Measurements from ENCODE around the gene APOC1. TPM values are rescaled to one million over a fixed set of nuclear protein-coding genes. Genes with fewer than 3 reads are reported as not detected.

The APOC1 gene
- total RNA-seq, 2 donors from 2014 or later = 5.4 to 24.1 TPM

- no peaks in the 10 kb centered on the region for H3K27me3 ChIP-seq
- peaks cover 13% of the 10 kb centered on the region for H3K4me1 ChIP-seq
- H3K36me3 ChIP-seq (replicated peaks in 1 of 2; ENCODE audit: insufficient read depth in 1 of 2, low read depth in 2 of 2) = no peaks in the 10 kb centered on the region
- no peaks in the 10 kb centered on the region for H3K9me3 ChIP-seq
- no peak overlapping the region for H3K27ac ChIP-seq
- TF ChIP-seq CTCF (IDR thresholded peaks at IDR 0.05) (no peak), POLR2A (IDR thresholded peaks at IDR 0.05) (no peak)
- DNase-seq = no peak
- no peak overlapping the region for H3K4me3 ChIP-seq
- intact Hi-C loops (cut with DNase I) = no loop called here
- ATAC-seq = no peak
- WGBS, 2 donors = 36 to 48% methylated on average over 5 of the region's 5 CpGs
Observed at GRCh38 chr19:44927746-44928145, 13.3 kb downstream of the APOC1 start.

- WGBS, 2 donors = 36 to 44% methylated on average over 7 of the region's 7 CpGs
- no peak for DNase-seq
- ATAC-seq = no peak
- H3K4me1 ChIP-seq = peaks cover 15% of the 10 kb centered on the region
- H3K36me3 ChIP-seq (replicated peaks in 1 of 2; ENCODE audit: insufficient read depth in 1 of 2, low read depth in 2 of 2) = no peaks in the 10 kb centered on the region
- no peak overlapping the region for H3K4me3 ChIP-seq
- TF ChIP-seq CTCF (IDR thresholded peaks at IDR 0.05) = no peak
- TF ChIP-seq POLR2A (IDR thresholded peaks at IDR 0.05) = no peak
- intact Hi-C loops (cut with DNase I) = no loop called here
- H3K9me3 ChIP-seq = no peaks in the 10 kb centered on the region
- H3K27me3 ChIP-seq = no peaks in the 10 kb centered on the region
- H3K27ac ChIP-seq = no peak overlapping the region
Observed at GRCh38 chr19:44930088-44930487, 15.7 kb downstream of the APOC1 start.

GRCh38 chr19:44931541-44931940 lies 17.1 kb downstream of the APOC1 start:
- intact Hi-C loops (cut with DNase I) = no loop called here
- Histone ChIP-seq H3K27me3 (no peaks in the 10 kb centered on the region), H3K27ac (no peak overlapping the region), H3K9me3 (no peaks in the 10 kb centered on the region), H3K4me3 (no peak overlapping the region), H3K4me1 (peaks cover 26% of the 10 kb centered on the region), H3K36me3 (replicated peaks in 1 of 2; ENCODE audit: insufficient read depth in 1 of 2, low read depth in 2 of 2) (no peaks in the 10 kb centered on the region)
- ATAC-seq (no peak), DNase-seq (no peak)
- WGBS, 2 donors = 84 to 88% methylated on average over 4 of the region's 4 CpGs
- no peak for TF ChIP-seq CTCF (IDR thresholded peaks at IDR 0.05)
- no peak for TF ChIP-seq POLR2A (IDR thresholded peaks at IDR 0.05)

- intact Hi-C loops (cut with DNase I) = loop anchor here (5.0 kb wide), 1 partner anchor 32 kb away; the partner anchor contains the start of gene APOE
Observed at GRCh38 chr19:44939668-44940067, 25.3 kb downstream of the APOC1 start.

More at GRCh38 chr19:44939668-44940067, 25.3 kb downstream of the APOC1 start:
- Histone ChIP-seq H3K4me3 (no peak overlapping the region), H3K27me3 (no peaks in the 10 kb centered on the region), H3K27ac (no peak overlapping the region), H3K4me1 (peaks cover 13% of the 10 kb centered on the region), H3K9me3 (no peaks in the 10 kb centered on the region), H3K36me3 (replicated peaks in 1 of 2; ENCODE audit: insufficient read depth in 1 of 2, low read depth in 2 of 2) (no peaks in the 10 kb centered on the region)
- DNase-seq = no peak
- no peak for ATAC-seq
- TF ChIP-seq CTCF (IDR thresholded peaks at IDR 0.05) = no peak
- TF ChIP-seq POLR2A (IDR thresholded peaks at IDR 0.05) = no peak
- 64 to 85% methylated on average over 5 of the region's 5 CpGs for WGBS, 2 donors

All from body of pancreas (tissue), 4 donors.